GM18951 (cell line): ENCODE measurements around the gene CCDC201.

Source experiments
- POLR2A ChIP-seq: IDR thresholded peaks from 4 replicates; pipeline ENCODE4 v1.6.1; 2011; ENCODE audit warnings: mild to moderate bottlenecking; ENCODE audit not compliant: insufficient read length, insufficient read depth; ENCODE audit errors: extremely low read depth
- in situ Hi-C: fragments of 300-500 bp; cut with MboI; formaldehyde crosslinking; loops from one replicate; pipeline ENCODE4 v1.12.0; 2022; ENCODE audit warnings: low sequenced_read_pairs, mixed read lengths, inconsistent platforms; ENCODE audit not compliant: unreplicated experiment

CCDC201 gene

DNA sequence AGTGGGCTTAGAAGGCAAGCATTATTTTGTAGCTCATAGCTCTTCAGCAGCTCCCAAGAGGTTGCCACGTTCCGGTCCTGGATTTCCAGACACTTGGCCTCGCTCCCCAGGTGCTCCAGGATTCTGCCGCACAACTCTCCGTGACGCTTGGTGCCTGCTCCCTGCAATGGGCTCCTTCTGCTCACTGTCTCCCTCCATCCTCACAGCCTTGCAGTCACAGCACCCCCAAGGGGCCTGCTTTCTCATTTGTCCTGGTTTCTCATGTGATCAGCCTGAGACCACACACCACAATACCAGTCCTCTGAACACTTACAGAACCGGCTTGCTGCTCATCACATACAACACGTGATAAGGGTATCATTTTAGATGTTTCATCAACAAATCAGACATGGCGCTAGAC, 38.4 kb upstream of the CCDC201 start:
- no peak for TF ChIP-seq POLR2A
- in situ Hi-C loops: loop anchor here (25.0 kb wide), 2 partner anchors 1176 to 1276 kb away; no protein-coding TSS in a partner anchor

GRCh38 chr7:45910855-45911254, 38.0 kb upstream of the CCDC201 start:
- in situ Hi-C loops: loop anchor here (25.0 kb wide), 2 partner anchors 1176 to 1276 kb away; no protein-coding TSS in a partner anchor
- no peak for TF ChIP-seq POLR2A

- in situ Hi-C loops: loop anchor here (25.0 kb wide), 2 partner anchors 1178 to 1278 kb away; no protein-coding TSS in a partner anchor
- no peak for TF ChIP-seq POLR2A
Measured at GRCh38 chr7:45909561-45909960, 36.7 kb upstream of the CCDC201 start.

- TF ChIP-seq POLR2A: no peak
- in situ Hi-C loops: loop anchor here (25.0 kb wide), 2 partner anchors 1184 to 1284 kb away; no protein-coding TSS in a partner anchor
Measured at GRCh38 chr7:45902820-45903219, 29.9 kb upstream of the CCDC201 start.

GRCh38 chr7:45901566-45901965, 28.7 kb upstream of the CCDC201 start:
- TF ChIP-seq POLR2A: no peak
- in situ Hi-C loops: loop anchor here (25.0 kb wide), 2 partner anchors 1186 to 1286 kb away; no protein-coding TSS in a partner anchor

GRCh38 chr7:45898222-45898621, 25.3 kb upstream of the CCDC201 start:
- no peak for TF ChIP-seq POLR2A
- in situ Hi-C loops: no loop called here

DNA sequence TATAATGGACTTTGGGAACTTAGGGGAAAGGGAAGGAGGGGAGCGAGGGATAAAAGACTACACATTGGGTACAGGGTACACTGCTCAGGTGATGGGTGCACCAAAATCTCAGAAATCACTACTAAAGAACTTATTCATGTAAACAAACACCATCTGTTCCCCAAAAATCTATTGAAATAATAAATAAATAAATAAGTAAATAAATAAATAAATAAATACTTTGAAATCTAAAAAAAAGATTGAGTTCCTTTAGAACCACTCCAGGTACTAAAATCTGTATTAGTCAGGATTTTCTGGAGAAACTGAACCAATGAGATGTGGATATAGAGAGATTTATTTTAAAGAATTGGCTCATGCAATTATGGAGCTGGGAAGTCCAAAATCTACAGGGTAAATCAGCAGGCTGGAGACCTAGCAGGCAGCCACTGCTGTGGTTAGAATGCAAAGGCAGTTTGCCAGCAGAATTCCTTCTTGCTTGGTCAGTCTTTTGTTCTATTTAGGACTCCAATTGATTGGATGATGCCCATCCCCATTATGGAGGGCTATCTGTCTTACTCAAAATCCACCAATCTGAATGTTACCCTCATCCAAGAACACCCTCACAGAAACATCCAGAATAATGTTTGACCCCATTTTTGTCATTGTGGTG, 24.3 kb upstream of the CCDC201 start:
- no peak for TF ChIP-seq POLR2A
- in situ Hi-C loops: no loop called here

GRCh38 chr7:45894665-45895062, 21.8 kb upstream of the CCDC201 start:
- TF ChIP-seq POLR2A: no peak
- in situ Hi-C loops: no loop called here

GRCh38 chr7:45893996-45894664, 21.2 kb upstream of the CCDC201 start:
- in situ Hi-C loops: no loop called here
- no peak for TF ChIP-seq POLR2A

- in situ Hi-C loops: no loop called here
- TF ChIP-seq POLR2A: no peak
Measured at GRCh38 chr7:45893374-45893995, 20.6 kb upstream of the CCDC201 start.

GRCh38 chr7:45892407-45893035, 19.6 kb upstream of the CCDC201 start:
- no peak for TF ChIP-seq POLR2A
- in situ Hi-C loops: no loop called here

DNA sequence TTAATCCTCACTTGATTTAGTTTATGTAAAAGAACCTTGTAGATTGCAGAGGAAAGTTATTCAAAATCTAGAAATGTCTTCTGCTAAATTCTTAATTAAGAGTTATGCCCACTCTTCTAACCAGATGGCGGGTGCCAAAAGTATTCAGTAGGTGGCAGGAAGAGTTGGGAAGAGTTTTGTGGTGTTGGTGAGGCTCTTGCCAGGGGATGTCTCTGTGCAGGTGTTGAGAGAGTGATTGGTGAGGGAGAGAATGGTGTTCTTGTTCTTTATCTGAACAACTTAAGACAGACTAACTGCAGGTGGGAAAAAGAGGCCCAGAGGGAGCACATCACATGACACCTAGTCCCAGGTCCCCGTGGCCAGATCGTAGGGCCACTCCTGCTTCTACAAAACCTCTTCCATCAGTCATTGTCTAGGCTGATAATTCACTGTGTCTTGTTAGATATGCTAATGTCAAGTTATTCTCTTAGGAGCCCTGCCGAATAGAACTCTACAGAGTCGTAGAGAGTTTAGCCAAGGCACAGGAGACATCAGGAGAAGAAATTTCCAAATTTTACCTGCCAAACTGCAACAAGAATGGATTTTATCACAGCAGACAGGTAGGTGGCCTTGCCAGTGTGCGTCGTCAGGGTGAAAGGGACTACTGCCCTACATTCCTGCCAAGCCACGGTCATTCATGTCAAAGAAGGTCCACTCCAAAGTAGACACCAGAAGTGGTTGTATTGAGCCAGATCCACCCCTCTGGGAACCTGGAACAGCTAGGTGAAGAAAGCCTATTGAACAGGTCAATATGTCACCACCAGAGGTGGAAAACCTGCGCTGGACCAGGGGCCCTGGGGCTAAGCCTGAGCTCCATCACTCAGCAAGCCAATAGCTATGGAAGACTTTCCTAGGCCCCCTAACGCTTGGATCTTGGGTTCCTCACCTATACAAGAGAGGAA, 18.9 kb upstream of the CCDC201 start:
- no peak for TF ChIP-seq POLR2A

DNA sequence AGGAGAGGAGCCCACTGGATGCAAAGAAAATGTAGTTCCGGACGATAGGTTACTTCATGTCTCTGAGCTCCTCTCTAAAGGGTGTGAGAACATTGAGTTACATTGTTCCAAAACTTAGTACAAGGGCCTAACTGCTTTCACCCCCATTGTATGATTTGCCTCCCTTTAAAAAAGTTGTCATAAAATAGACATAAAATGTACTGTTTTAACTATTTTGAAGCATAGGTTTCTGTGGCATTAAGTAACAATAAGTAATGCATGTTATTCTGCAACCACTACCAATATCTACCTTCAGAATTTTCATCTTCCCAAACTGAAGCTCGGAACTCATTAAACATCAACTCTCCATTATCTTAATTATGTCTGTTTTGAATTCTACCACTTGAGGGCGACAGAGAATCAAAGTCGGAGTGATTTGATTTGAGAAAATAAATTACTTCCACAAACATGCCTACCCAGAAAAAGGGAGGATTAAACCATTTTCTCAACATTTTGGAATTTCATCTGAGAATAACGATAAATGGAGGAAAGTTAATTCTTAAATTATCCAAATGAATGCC, 18.1 kb upstream of the CCDC201 start:
- in situ Hi-C loops: no loop called here
- no peak for TF ChIP-seq POLR2A

More for the DNA sequence above, 18.9 kb upstream of the CCDC201 start:
- in situ Hi-C loops: no loop called here
